Esophagus muscularis mucosa (tissue), 4 donors: ENCODE results near the gene CAPG. TPM values are rescaled to one million over a fixed set of nuclear protein-coding genes. Genes with fewer than 3 reads are reported as not detected.

Experiments used
- DNase-seq: peaks from one replicate; pipeline ENCODE4 v3.0.0-alpha.2; 2017; ENCODE audit errors: extremely low spot score
- H3K27ac ChIP-seq, 4 donors: fragments of 200-600 bp; sonication (generic); replicated peaks in 1 of 4; 1 replicate in 3 of 4; 2 replicates in 1 of 4; pipeline ENCODE4 v1.5.1; 2016 to 2019; ENCODE audit warnings: mild to moderate bottlenecking in 1 of 4
- H3K27me3 ChIP-seq, 4 donors: fragments of 200-600 bp; sonication (generic); one replicate each; pipeline versions ENCODE4 v1.5.1 to v1.6.0; 2016 to 2019
- H3K36me3 ChIP-seq, 4 donors: fragments of 200-600 bp; sonication (generic); one replicate each; pipeline ENCODE4 v1.5.1; 2016 to 2019
- H3K4me1 ChIP-seq, 4 donors: fragments of 200-600 bp; sonication (generic); one replicate each; pipeline ENCODE4 v1.5.1; 2016 to 2019
- H3K4me3 ChIP-seq, 4 donors: fragments of 200-600 bp; sonication (generic); 1 replicate in 2 of 4; 2 replicates in 2 of 4; pipeline ENCODE4 v1.5.1; 2016 to 2019; ENCODE audit warnings: mild to moderate bottlenecking in 4 of 4, moderate library complexity in 1 of 4
- H3K9me3 ChIP-seq, 4 donors: fragments of 200-600 bp; sonication (generic); 1 replicate in 3 of 4; 2 replicates in 1 of 4; pipeline ENCODE4 v1.5.1; 2016 to 2019
- CTCF ChIP-seq, 3 experiments: fragments of 200-600 bp in 2 of 3; fragments of 450-650 bp in 1 of 3; sonication (generic) in 2 of 3; IDR thresholded peaks; one replicate each; pipeline ENCODE4 v1.5.1; 2017 to 2019; ENCODE audit warnings: antibody characterized with exemption in 3 of 3, mild to moderate bottlenecking in 2 of 3, moderate library complexity in 1 of 3
- EP300 ChIP-seq: sonication (generic); formaldehyde crosslinking; IDR thresholded peaks from one replicate; pipeline ENCODE4 v1.6.1; 2017; ENCODE audit warnings: antibody characterized with exemption
- POLR2A ChIP-seq: fragments of 450-650 bp; IDR thresholded peaks from one replicate; pipeline ENCODE4 v1.6.1; 2017; ENCODE audit warnings: antibody characterized with exemption, moderate library complexity, mild to moderate bottlenecking, low read depth
- POLR2AphosphoS5 ChIP-seq, 2 donors: sonication (generic); formaldehyde crosslinking; IDR thresholded peaks; one replicate each; pipeline ENCODE4 v1.6.1; 2017; ENCODE audit warnings: antibody characterized with exemption in 2 of 2
- WGBS: methylation state at CpG from one replicate; pipeline ENCODE4 v1.1.5; 2018; 5-methylcytosine and 5-hydroxymethylcytosine counted together
- intact Hi-C: fragments of 100-400 bp; cut with DNase I; formaldehyde crosslinking; loops from one replicate; pipeline ENCODE4 v1.15.1; 2023
- total RNA-seq, 4 donors: library from RNA; depleted of rRNA; stranded (reverse); fragments of >200 nt; gene quantifications; one replicate each; pipeline versions ENCODE4 v1.1.0 to v1.2.1, GENCODE V29; 2016

CAPG gene
- total RNA-seq, 4 donors from 2014 or later = 22.8 to 73.6 (median 30.8) TPM

GRCh38 chr2:85410584-85411404 lies 628 bp upstream of the CAPG start:
- DNase-seq = no peak
- Histone ChIP-seq H3K36me3 (no peaks in the 10 kb centered on the region), H3K9me3 (no peaks in the 10 kb centered on the region), H3K4me1 (peaks cover 5 to 44% (median 35%) of the 10 kb centered on the region in 4 donors), H3K4me3 (peak overlapping the region in 1 of 4 donors; percentile 9), H3K27ac (peak overlapping the region in 3 of 4 donors; percentile 33 to 45 (median 44)), H3K27me3 (peaks cover 0 to 3% (median 0%) of the 10 kb centered on the region in 4 donors)
- no peak for TF ChIP-seq POLR2AphosphoS5 (IDR thresholded peaks at IDR 0.05)
- TF ChIP-seq CTCF (IDR thresholded peaks at IDR 0.05) = no peak
- no peak for TF ChIP-seq EP300
- TF ChIP-seq POLR2A = no peak
- intact Hi-C loops = no loop called here
- WGBS = 79% methylated on average over 13 of the region's 13 CpGs

- H3K4me1 ChIP-seq = peaks cover 0 to 24% (median 18%) of the 10 kb centered on the region in 4 donors
- no peaks in the 10 kb centered on the region for H3K27me3 ChIP-seq
- H3K27ac ChIP-seq = peak overlapping the region in 1 of 4 donors; percentile 44
- WGBS = 65% methylated on average over 15 of the region's 15 CpGs
- peaks cover 0 to 5% (median 0%) of the 10 kb centered on the region in 4 donors for H3K9me3 ChIP-seq
- TF ChIP-seq EP300 (no peak), POLR2AphosphoS5 (IDR thresholded peaks at IDR 0.05) (peak in 1 of 2 donors; percentile 33)
- intact Hi-C loops = no loop called here
- H3K36me3 ChIP-seq = peaks cover 0 to 9% (median 0%) of the 10 kb centered on the region in 4 donors
- no peak for DNase-seq
- H3K4me3 ChIP-seq = no peak overlapping the region
Measured at GRCh38 chr2:85405201-85406059, 4.7 kb downstream of the CAPG start.

GRCh38 chr2:85401844-85402243 lies 8.3 kb downstream of the CAPG start:
- peaks cover 0 to 5% (median 0%) of the 10 kb centered on the region in 4 donors for H3K9me3 ChIP-seq
- DNase-seq = no peak
- no peaks in the 10 kb centered on the region for H3K27me3 ChIP-seq
- no peak for TF ChIP-seq POLR2AphosphoS5 (IDR thresholded peaks at IDR 0.05)
- TF ChIP-seq POLR2A = no peak
- no peak for TF ChIP-seq CTCF (IDR thresholded peaks at IDR 0.05)
- no peak for TF ChIP-seq EP300
- H3K4me3 ChIP-seq = no peak overlapping the region
- peaks cover 0 to 11% (median 7%) of the 10 kb centered on the region in 4 donors for H3K4me1 ChIP-seq
- intact Hi-C loops = no loop called here
- H3K27ac ChIP-seq = no peak overlapping the region
- H3K36me3 ChIP-seq = peaks cover 0 to 19% (median 0%) of the 10 kb centered on the region in 4 donors
- 86% methylated on average over 7 of the region's 8 CpGs for WGBS

- peaks cover 0 to 15% (median 12%) of the 10 kb centered on the region in 4 donors for H3K4me1 ChIP-seq
- no peak overlapping the region for H3K4me3 ChIP-seq
- H3K36me3 ChIP-seq = peaks cover 0 to 19% (median 0%) of the 10 kb centered on the region in 4 donors
- no peak for TF ChIP-seq POLR2A
- TF ChIP-seq EP300 = no peak
- TF ChIP-seq CTCF (IDR thresholded peaks at IDR 0.05) = no peak
- TF ChIP-seq POLR2AphosphoS5 (IDR thresholded peaks at IDR 0.05) = no peak
- WGBS = no CpG with 5 or more reads among the region's 7 CpGs
- intact Hi-C loops = no loop called here
- DNase-seq = no peak
- no peaks in the 10 kb centered on the region for H3K27me3 ChIP-seq
- no peak overlapping the region for H3K27ac ChIP-seq
- H3K9me3 ChIP-seq = peaks cover 0 to 5% (median 0%) of the 10 kb centered on the region in 4 donors
Measured at GRCh38 chr2:85401464-85401805, 8.7 kb downstream of the CAPG start.
